IPS-18a (cell line): ENCODE data around the gene FBN3.

Experiments
- H3K27ac ChIP-seq: one replicate; pipeline ENCODE4 v1.5.1; 2013; ENCODE audit warnings: low read length
- H3K27me3 ChIP-seq: one replicate; pipeline ENCODE4 v1.6.1; 2013; ENCODE audit warnings: mild to moderate bottlenecking, low read length; ENCODE audit not compliant: control insufficient read depth, insufficient read depth
- H3K36me3 ChIP-seq: one replicate; pipeline ENCODE4 v1.6.1; 2013; ENCODE audit warnings: low read depth, low read length; ENCODE audit not compliant: control insufficient read depth
- H3K4me1 ChIP-seq: one replicate; pipeline ENCODE4 v1.6.1; 2013; ENCODE audit warnings: low read depth, low read length; ENCODE audit not compliant: control insufficient read depth
- H3K4me3 ChIP-seq: one replicate; pipeline ENCODE4 v1.5.1; 2013; ENCODE audit warnings: low read length
- H3K9ac ChIP-seq: one replicate; pipeline ENCODE4 v1.6.1; 2013; ENCODE audit warnings: mild to moderate bottlenecking, low read length, moderate library complexity
- H3K9me3 ChIP-seq: one replicate; pipeline ENCODE4 v1.6.1; 2013; ENCODE audit warnings: low read depth, low read length; ENCODE audit not compliant: control insufficient read depth

Gene FBN3

DNA sequence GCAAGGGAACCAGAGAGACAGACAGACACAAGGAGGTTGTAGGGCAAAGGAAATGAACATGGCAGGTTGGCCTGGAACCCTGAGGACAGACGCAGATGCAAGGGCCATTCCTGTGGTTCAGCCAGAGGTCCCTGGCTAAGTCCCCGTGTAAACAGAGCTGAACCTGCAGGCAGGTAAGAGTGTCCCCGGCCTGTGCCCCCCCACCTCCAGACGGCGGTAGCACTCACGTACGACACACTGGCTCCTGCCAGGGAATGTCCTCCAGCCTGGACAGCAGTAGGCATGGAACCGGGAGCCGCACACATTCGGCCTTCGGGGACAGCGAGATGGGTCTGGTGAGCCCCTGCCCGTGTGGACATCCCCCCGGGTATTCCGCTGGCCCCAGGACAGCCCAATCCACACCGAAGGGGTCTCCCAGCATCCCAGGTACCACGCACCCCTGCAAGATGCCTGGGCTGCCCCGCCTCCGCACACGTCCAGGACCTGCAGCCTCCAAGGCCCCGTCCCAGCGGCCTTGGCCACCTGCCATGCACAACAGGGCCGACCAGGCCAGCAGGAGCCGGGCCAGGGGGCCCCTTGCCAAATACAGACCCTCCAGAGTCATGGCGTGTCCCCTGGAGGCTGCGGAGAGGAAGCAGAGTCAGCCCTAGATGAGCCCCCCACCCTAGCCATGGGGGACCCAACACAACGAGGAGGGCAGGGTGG is 2.4 kb downstream of the FBN3 start:
- H3K9ac ChIP-seq: no peak overlapping the region
- H3K36me3 ChIP-seq: no peaks in the 10 kb centered on the region
- peaks cover 6% of the 10 kb centered on the region for H3K4me1 ChIP-seq
- no peaks in the 10 kb centered on the region for H3K9me3 ChIP-seq
- H3K4me3 ChIP-seq: no peak overlapping the region
- H3K27ac ChIP-seq: no peak overlapping the region
- no peaks in the 10 kb centered on the region for H3K27me3 ChIP-seq

DNA sequence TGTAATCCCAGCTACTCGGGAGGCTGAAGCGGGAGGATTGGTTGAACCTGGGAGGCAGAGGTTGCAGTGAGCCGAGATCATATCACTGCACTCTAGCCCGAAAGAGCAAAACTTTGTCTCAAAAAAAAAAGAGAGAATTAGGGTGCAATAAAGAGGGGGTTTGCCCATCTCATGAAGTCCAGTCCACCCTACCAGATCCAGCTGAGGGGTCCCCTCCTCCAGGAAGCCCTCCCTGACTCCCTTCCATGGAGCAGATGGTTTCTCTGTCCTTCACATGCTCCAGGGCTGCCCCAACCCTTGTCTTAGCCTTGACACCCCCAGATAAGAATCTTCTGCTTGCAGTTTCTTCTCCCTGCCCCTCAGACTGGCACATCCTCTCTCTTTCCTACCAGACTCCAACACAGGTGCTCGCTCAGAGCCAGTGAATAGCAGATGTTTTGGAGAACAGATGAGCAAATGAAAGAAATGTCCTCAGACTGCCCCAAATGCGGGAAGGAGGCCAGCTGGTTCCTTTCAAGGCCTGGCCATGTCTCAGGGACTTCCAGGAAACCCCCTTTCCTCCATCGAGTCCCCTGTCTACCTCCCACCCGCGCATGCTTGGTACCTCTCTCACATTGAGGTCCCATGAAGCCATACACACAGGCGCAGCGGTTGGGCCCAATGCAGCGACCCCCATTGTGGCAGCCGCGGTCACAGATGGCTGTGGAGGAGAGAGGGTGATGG is 5.0 kb downstream of the FBN3 start:
- Histone ChIP-seq H3K27ac (no peak overlapping the region), H3K9me3 (no peaks in the 10 kb centered on the region), H3K9ac (no peak overlapping the region), H3K36me3 (no peaks in the 10 kb centered on the region), H3K27me3 (no peaks in the 10 kb centered on the region), H3K4me1 (no peaks in the 10 kb centered on the region), H3K4me3 (no peak overlapping the region)

DNA sequence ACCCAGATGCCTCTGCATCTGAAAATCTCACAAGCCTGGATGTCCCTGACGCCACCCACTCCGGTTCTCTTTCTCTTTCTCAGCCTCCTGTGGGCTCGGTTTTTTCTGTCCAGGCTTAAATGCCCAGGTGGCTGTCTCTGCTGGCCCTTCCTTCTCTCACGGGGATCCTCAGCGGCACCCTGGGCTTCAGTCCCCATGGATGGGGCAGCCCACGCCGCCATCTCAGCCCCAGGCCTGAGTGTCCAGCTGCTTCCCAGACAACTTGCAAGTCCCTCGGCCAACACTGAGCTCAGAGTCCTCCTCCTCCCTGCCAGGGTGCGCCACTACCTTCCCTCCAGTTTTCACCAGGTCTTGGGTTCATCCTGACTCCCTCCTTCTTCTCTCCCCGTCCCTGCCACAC is 6.4 kb downstream of the FBN3 start:
- Histone ChIP-seq H3K27me3 (no peaks in the 10 kb centered on the region), H3K36me3 (no peaks in the 10 kb centered on the region), H3K9me3 (no peaks in the 10 kb centered on the region), H3K9ac (no peak overlapping the region), H3K4me3 (no peak overlapping the region), H3K4me1 (no peaks in the 10 kb centered on the region), H3K27ac (no peak overlapping the region)

DNA sequence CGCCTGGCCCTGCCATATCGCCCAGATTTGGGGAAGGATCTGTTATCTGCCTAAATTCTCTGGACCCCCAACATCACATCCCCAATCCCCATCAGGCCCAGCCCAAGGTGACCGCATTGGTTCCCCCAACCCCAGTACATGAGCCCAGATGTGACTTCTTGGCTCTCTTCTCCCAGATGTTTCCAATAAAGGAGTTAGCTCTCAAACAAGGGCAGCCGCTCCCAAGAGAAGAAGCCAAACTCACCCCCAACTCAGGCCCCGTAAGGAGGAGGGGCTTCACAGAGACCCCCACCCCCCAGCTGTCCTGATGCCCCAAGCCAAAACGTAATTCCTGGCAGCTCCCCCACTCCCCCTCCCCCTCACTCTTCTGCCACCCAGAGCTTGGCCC is 6.9 kb downstream of the FBN3 start:
- Histone ChIP-seq H3K36me3 (no peaks in the 10 kb centered on the region), H3K27ac (no peak overlapping the region), H3K9ac (no peak overlapping the region), H3K4me3 (no peak overlapping the region), H3K9me3 (no peaks in the 10 kb centered on the region), H3K27me3 (no peaks in the 10 kb centered on the region), H3K4me1 (no peaks in the 10 kb centered on the region)

DNA sequence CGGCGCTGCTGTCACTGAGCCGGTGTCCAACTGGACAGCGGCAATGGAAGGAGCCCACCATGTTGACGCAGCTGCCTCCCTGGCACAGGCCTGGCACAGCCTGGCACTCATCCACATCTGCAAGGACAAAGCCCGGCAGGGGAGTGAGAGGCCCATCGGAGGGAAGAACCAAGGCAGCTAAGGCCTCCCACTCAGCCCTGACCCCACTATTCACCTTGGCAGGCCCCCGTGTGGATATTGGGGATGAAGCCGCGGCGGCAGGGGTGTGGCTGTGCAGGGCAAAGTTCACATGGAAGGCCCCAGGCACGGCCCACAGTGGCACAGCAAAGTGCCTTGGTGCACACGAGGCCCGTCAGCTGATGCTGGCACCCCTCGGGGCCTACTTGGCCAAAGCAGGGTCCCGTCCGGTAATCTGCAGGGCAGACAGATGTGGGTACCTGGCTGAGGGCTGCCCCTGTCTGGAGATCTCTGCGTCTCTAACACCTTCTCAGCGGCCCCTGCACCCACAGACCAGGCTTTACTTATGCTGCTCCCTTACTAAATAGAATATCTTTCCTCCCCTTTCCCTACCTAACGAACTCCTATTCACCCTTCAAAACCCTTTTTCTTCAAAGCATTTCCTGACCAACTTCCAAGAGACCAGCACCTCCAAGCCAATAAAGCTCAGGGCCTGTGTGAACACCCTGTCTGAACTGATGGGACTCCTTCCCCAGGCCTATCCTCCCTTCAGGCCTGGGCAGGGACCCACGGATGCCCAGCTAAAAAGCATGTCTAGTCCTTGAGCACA is 7.5 kb downstream of the FBN3 start:
- H3K4me1 ChIP-seq: no peaks in the 10 kb centered on the region
- H3K9me3 ChIP-seq: no peaks in the 10 kb centered on the region
- H3K9ac ChIP-seq: no peak overlapping the region
- no peak overlapping the region for H3K27ac ChIP-seq
- no peak overlapping the region for H3K4me3 ChIP-seq
- H3K36me3 ChIP-seq: no peaks in the 10 kb centered on the region
- H3K27me3 ChIP-seq: no peaks in the 10 kb centered on the region

DNA sequence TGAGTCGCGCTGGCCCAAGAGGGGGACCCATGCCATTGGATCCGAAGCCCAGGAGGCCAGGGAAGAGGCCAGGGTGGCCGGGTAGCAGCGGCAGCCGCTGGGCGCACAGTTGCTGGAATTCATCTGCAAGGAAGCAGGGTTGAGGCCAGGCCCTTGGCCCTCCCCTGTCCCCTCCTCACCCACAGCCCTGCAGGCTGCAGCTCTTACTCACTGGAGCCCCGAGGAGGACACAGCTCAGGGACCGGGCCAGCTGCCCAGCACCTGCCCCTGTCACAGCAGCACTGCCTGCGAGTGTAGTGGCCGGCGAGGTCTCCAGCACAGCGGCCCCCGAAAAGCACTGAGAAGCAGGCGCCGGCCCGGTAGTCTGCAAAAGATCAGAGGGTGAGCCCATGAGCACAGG is 11.2 kb downstream of the FBN3 start:
- Histone ChIP-seq H3K4me1 (no peaks in the 10 kb centered on the region), H3K9ac (no peak overlapping the region), H3K27ac (no peak overlapping the region), H3K36me3 (peaks cover 3% of the 10 kb centered on the region), H3K9me3 (no peaks in the 10 kb centered on the region), H3K27me3 (no peaks in the 10 kb centered on the region), H3K4me3 (no peak overlapping the region)

DNA sequence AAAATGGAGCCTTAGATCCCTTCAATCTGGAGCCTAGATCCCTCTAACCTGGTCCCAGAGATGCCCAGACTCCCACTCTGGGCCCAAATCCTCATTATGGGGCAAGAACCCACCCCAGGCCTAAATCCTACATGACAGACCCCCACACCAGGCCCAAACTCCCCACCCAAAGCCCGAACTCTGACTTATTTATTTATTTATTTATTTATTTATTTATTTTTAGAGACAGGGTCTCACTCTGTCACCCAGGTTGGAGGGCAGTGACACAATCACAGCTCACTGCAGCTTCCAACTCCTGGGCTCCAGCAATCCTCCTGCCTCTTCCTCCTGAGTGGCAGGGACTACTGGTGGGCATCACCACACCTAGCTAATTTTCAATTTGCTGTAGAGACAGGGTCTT is 12.0 kb downstream of the FBN3 start:
- H3K9me3 ChIP-seq: no peaks in the 10 kb centered on the region
- H3K27ac ChIP-seq: no peak overlapping the region
- H3K36me3 ChIP-seq: peaks cover 3% of the 10 kb centered on the region
- no peak overlapping the region for H3K9ac ChIP-seq
- H3K27me3 ChIP-seq: no peaks in the 10 kb centered on the region
- no peaks in the 10 kb centered on the region for H3K4me1 ChIP-seq
- H3K4me3 ChIP-seq: no peak overlapping the region

DNA sequence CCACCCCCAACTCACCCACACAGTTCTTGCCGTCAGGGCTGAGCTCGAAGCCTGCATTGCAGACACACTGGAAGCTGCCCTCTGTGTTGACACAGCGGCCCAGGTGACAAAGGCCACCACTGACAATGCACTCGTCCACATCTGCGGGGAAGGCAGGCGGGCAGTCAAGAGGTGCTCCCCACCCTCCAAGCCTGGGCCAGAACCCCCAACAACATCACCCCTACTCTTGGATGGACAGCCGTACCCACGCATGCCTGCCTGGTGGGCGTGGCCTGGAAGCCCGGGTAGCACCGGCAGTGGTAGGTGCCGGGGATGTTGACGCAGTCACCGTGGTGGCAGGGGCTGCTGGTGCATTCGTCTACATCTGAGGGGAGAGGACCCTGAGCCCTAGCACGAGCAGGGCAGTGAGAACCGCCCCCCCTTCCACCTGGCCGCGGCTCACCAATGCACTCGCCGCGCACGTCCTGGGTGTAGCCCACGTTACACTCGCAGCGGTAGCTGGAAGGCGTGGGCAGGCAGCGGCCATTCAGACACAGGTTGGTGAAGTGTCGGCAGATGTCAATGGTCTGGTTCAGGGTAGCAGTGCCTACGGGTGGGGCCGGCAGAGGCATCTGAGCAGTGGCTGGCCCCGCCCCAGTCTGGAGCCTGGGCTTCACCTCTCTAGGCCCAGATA is 13.3 kb downstream of the FBN3 start:
- no peak overlapping the region for H3K27ac ChIP-seq
- no peak overlapping the region for H3K9ac ChIP-seq

DNA sequence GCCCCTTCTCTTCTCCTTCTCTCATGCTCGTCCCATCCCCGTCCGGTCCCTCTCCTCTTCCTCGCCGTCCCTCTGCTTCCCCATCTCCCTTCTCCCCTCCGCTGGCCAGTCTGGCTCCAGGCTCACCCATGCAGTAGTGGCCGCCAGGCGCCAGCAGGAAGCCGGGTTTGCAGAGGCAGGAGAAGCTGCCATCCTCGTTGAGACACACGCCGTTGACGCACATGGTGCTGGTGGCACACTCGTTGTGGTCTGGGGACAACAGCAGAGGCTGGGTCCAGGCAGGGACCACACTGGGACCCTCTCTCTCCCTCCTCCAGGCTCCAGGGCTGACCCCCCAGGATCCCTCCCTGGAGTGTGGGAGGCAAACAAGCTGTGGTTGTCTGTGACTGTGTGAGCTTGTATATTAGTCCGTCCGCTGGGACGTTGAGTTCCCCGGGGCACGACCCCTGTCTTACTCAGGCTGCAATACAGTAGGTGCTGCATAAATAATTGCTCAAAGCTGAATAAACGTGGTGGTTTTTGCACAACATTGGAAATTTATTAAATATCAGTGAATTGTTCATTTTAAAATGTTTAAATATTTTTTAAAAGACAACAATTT is 16.4 kb downstream of the FBN3 start:
- Histone ChIP-seq H3K9ac (no peak overlapping the region), H3K27ac (no peak overlapping the region), H3K27me3 (no peaks in the 10 kb centered on the region), H3K4me3 (no peak overlapping the region), H3K9me3 (no peaks in the 10 kb centered on the region), H3K36me3 (peaks cover 12% of the 10 kb centered on the region), H3K4me1 (no peaks in the 10 kb centered on the region)

More for the DNA sequence above, 13.3 kb downstream of the FBN3 start:
- Histone ChIP-seq H3K36me3 (peaks cover 3% of the 10 kb centered on the region), H3K4me1 (no peaks in the 10 kb centered on the region), H3K4me3 (no peak overlapping the region), H3K9me3 (no peaks in the 10 kb centered on the region), H3K27me3 (no peaks in the 10 kb centered on the region)

DNA sequence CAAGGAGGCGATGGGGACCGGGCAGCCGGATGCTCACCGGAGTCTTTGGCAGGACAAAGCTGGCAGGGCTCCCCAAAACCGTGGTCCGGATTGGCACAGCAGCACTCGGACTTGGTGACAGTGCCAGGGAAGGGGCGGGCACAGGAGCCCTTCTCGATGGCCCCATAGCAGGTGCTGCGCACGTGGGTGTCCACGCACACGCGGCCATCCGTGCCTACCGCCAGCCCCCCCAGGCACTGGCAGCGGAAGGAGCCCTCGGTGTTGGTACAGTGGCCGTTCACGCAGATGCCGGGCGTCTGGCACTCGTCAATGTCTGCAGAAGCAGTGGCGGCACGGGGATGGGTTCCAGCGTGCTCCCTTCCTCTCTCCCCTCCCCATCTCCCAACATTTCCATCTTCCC is 17.9 kb downstream of the FBN3 start:
- Histone ChIP-seq H3K36me3 (peaks cover 14% of the 10 kb centered on the region), H3K4me1 (no peaks in the 10 kb centered on the region), H3K27me3 (no peaks in the 10 kb centered on the region), H3K27ac (no peak overlapping the region), H3K4me3 (no peak overlapping the region), H3K9me3 (no peaks in the 10 kb centered on the region), H3K9ac (no peak overlapping the region)

DNA sequence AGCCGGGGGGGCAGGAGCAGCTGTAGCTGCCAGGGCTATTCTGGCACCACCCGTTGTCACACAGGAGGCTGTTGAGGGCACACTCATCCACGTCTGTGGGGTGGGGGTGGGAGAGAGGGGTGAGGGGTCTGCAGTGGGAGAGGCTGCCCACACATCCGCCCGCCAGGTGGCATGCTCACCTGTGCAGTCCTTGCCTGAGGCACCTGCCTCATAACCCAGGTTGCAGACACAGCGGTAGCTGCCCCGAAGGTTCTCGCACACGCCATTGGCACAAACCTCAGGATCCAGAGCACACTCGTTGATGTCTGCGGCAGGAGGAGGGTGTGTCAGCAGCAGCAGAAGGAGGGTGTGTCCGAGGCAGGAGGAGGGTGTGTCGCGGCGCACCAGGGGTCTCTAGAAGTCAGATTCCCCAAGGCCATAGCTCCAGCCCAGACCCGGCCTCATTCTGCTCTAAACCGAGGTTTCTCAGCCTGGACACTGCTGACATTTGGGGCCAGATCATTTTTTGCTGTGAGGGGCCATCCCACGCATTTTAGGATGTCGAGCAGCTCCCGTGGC is 20.3 kb downstream of the FBN3 start:
- peaks cover 11% of the 10 kb centered on the region for H3K36me3 ChIP-seq
- no peak overlapping the region for H3K4me3 ChIP-seq
- no peaks in the 10 kb centered on the region for H3K4me1 ChIP-seq
- H3K27me3 ChIP-seq: no peaks in the 10 kb centered on the region
- no peak overlapping the region for H3K9ac ChIP-seq
- H3K27ac ChIP-seq: no peak overlapping the region
- H3K9me3 ChIP-seq: no peaks in the 10 kb centered on the region
